HFF-Myc (cell line): Measurements from ENCODE around the gene SORL1.

Experiments
- DNase-seq: peaks from one replicate; pipeline ENCODE4 v3.0.0-alpha.2; 2011; ENCODE audit warnings: low read depth; ENCODE audit errors: extremely low read depth
- H3K4me3 ChIP-seq: replicated peaks from 2 replicates; pipeline ENCODE4 v1.5.1; 2011; ENCODE audit warnings: low read depth, mild to moderate bottlenecking, control low read depth, low read length
- CTCF ChIP-seq: IDR thresholded peaks from 2 replicates; pipeline ENCODE4 v1.5.1; 2012; ENCODE audit warnings: mild to moderate bottlenecking, low read depth, low read length, control low read depth; ENCODE audit errors: missing control alignments

SORL1 gene

GRCh38 chr11:121577106-121577848, 125.2 kb downstream of the SORL1 start:
- no peak overlapping the region for H3K4me3 ChIP-seq
- no peak for DNase-seq
- TF ChIP-seq CTCF, result no peak

- DNase-seq, result no peak
- no peak for TF ChIP-seq CTCF
- no peak overlapping the region for H3K4me3 ChIP-seq
Measured at GRCh38 chr11:121578251-121578976, 126.3 kb downstream of the SORL1 start.

GRCh38 chr11:121580154-121580553, 128.0 kb downstream of the SORL1 start:
- no peak for TF ChIP-seq CTCF
- no peak overlapping the region for H3K4me3 ChIP-seq
- no peak for DNase-seq

GRCh38 chr11:121581607-121582006, 129.5 kb downstream of the SORL1 start:
- no peak overlapping the region for H3K4me3 ChIP-seq
- TF ChIP-seq CTCF, result no peak
- DNase-seq, result no peak

GRCh38 chr11:121582296-121582695, 130.2 kb downstream of the SORL1 start:
- DNase-seq, result no peak
- H3K4me3 ChIP-seq, result no peak overlapping the region
- TF ChIP-seq CTCF, result no peak

GRCh38 chr11:121583825-121584224, 131.7 kb downstream of the SORL1 start:
- TF ChIP-seq CTCF, result no peak
- no peak for DNase-seq
- no peak overlapping the region for H3K4me3 ChIP-seq

GRCh38 chr11:121586750-121587149, 134.6 kb downstream of the SORL1 start:
- H3K4me3 ChIP-seq, result no peak overlapping the region
- no peak for DNase-seq
- no peak for TF ChIP-seq CTCF
